ENCODE measurements around the gene AHRR. TPM values are rescaled to one million over a fixed set of nuclear protein-coding genes. Genes with fewer than 3 reads are reported as not detected.

The AHRR gene
- total and polyA plus RNA-seq, 2 of the 4 experiments (the other 2 are of a cell fraction) = 15.6 to 37.1 TPM

- POLR2A ChIA-PET (ENCODE audit: unreplicated experiment) = no interaction called here
These were observed 51.1 kb downstream of the AHRR start for GRCh38 chr5:372556-372995.

More at GRCh38 chr5:372556-372995, 51.1 kb downstream of the AHRR start:
- intact Hi-C loops (cut with micrococcal nuclease) (no loop called here), in situ Hi-C loops (cut with MboI; ENCODE audit: low sequenced_read_pairs) (no loop called here), dilution Hi-C loops (cut with HindIII; ENCODE audit: low sequenced_read_pairs, unreplicated experiment) (no loop called here)
- ATAC-seq (ENCODE audit: low read depth) (no peak), DNase-seq (no peak)
- no CpG with 5 or more reads among the region's 13 CpGs for WGBS, 2 experiments (ENCODE audit: extremely low coverage in 2 of 2, insufficient read length in 1 of 2)
- Histone ChIP-seq H4K91ac (ENCODE audit: insufficient read depth, low read depth, low read length) (peak overlapping the region; percentile 100), H3K4ac (ENCODE audit: low read depth, low read length) (peak overlapping the region; percentile 95), H2BK120ac (ENCODE audit: low read depth, low read length) (peak overlapping the region; percentile 100), H3K56ac (ENCODE audit: extremely low read depth, insufficient read depth, low read length) (no peak overlapping the region), H3K27me3 (ENCODE audit: control insufficient read depth, insufficient read depth, low read length) (no peaks in the 10 kb centered on the region), H2AFZ (replicated peaks; ENCODE audit: low read length, poor library complexity) (peak overlapping the region; percentile 26), H3K9me3 (ENCODE audit: control insufficient read depth, insufficient read depth, low read length) (no peaks in the 10 kb centered on the region), H2BK20ac (ENCODE audit: low read depth, low read length) (peak overlapping the region; percentile 70), H4K5ac (ENCODE audit: low read depth, low read length) (peak overlapping the region; percentile 81), H4K8ac (ENCODE audit: low read depth in 2 of 2, low read length in 2 of 2) (peak overlapping the region; percentile 84 to 99), H3K4me3 (ENCODE audit: insufficient read depth, low read depth, low read length) (no peak overlapping the region), H3K18ac (ENCODE audit: low read depth, low read length) (peak overlapping the region; percentile 91), H3K27ac (ENCODE audit: insufficient read depth, low read length) (peak overlapping the region; percentile 84), H3K23ac (ENCODE audit: low read depth, low read length) (peak overlapping the region; percentile 66; the same call in 1 of the 2 replicates), H2BK5ac (ENCODE audit: low read depth, low read length, poor library complexity, severe bottlenecking) (peak overlapping the region; percentile 97), H2AK5ac (ENCODE audit: low read depth, low read length) (peak overlapping the region; percentile 99), H3K79me1 (ENCODE audit: low read depth in 1 of 2, low read length in 2 of 2) (peaks cover 36 to 88% of the 10 kb centered on the region in 2 experiments), H3K9me1 (ENCODE audit: insufficient read depth, low read length) (peaks cover 31% of the 10 kb centered on the region), H3K9ac (ENCODE audit: low read depth, low read length) (no peak overlapping the region; the same call in 1 of the 2 replicates), H3K14ac (replicated peaks; ENCODE audit: low read depth, low read length) (peak overlapping the region; percentile 58), H2BK15ac (ENCODE audit: low read depth, low read length) (peak overlapping the region; percentile 86; the same call in 2 of the 3 replicates), H3K36me3 (ENCODE audit: control insufficient read depth, insufficient read depth, low read length) (peaks cover 35% of the 10 kb centered on the region), H2AK9ac (replicated peaks; ENCODE audit: low read depth, low read length, poor library complexity) (peak overlapping the region; percentile 31), H3K4me1 (ENCODE audit: control insufficient read depth, insufficient read depth, low read length) (peaks cover 39% of the 10 kb centered on the region), H3K4me2 (ENCODE audit: low read depth, low read length) (no peak overlapping the region), H4K20me1 (ENCODE audit: insufficient read depth, low read length) (peaks cover 9% of the 10 kb centered on the region; the same call in 1 of the 2 replicates)
- no peak for TF ChIP-seq POLR2A (IDR thresholded peaks at IDR 0.05; ENCODE audit: low read depth, low read length)
- CTCF ChIA-PET = no interaction called here
- no TSS peak for BruUV-seq (replicated peaks)
